ENCODE data around the gene HPCAL1.

The HPCAL1 gene

DNA sequence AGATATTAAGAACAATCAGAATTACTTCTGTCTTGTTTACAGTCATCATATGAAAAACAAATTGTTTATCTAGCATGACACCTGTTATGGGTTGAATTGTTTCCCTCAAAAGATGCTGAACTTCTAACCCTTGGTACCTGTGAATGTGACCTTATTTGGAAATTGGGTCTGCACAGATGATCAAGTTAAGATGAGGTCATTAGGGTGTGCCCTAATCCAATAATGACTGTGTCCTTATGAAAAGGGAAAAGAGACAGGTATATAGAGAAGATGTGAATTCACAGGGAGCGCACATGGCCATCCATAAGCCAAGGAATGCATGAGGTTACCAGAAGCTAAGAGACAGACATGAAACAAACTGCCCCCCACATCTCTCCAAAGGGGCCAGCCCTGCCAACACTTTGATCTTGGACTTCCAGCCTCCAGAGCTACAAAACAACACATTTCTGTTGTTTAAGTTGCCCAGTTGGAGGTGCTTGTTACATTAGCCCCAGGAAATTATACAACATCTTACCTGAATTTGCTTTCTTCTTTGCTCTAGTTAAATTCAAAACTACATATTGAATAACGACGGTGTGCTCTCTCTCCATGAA is 2.3 kb upstream of the HPCAL1 start:
- in situ Hi-C loops (cut with HindIII; ENCODE audit: low sequenced_read_pairs), result no loop called here

DNA sequence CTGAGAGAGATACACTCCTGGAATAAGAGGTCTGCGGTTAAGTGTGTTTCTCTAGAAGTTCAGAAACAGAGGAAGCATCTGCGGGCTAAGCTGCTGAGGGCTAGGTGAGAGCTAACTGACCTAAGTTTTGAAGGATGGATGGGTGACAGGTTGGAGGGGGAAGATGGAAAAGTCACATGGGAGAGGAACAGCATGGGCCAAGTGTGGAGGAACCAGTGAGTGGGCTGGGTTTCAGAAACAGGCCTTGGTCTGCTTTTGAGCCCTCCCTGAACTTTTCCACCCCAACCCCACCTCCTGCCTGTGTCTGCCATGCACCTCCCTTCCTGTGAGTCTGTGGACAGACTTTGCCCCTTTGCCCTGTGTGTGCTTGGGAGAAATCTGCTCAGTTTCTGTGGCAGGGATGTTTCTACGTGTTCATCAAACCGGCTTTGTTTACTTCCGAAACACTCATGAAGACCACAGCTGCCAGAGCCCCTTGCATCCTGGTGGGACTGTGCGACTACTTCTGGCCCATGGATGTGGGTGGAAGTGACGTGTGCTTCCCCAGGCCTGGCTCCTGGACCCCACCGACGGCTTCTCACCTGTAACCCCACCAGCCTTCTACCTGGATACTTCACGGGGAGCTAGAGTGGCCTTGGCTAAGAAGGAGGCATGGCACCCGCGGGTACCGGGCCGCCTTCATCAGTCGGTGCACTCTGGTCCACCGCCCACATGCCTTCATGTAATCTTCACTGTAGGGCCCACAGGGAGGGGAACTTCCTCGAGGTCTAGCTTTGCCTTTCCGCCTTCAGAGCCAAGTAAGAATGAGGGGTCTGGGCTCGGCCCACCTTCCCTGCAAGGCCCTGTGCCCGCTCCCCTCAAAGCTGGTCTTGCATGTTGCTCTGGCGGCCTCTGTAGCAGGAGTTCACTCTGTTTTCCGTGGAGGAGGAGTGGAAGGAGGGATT is 1.4 kb upstream of the HPCAL1 start:
- in situ Hi-C loops (cut with HindIII; ENCODE audit: low sequenced_read_pairs), result no loop called here

DNA sequence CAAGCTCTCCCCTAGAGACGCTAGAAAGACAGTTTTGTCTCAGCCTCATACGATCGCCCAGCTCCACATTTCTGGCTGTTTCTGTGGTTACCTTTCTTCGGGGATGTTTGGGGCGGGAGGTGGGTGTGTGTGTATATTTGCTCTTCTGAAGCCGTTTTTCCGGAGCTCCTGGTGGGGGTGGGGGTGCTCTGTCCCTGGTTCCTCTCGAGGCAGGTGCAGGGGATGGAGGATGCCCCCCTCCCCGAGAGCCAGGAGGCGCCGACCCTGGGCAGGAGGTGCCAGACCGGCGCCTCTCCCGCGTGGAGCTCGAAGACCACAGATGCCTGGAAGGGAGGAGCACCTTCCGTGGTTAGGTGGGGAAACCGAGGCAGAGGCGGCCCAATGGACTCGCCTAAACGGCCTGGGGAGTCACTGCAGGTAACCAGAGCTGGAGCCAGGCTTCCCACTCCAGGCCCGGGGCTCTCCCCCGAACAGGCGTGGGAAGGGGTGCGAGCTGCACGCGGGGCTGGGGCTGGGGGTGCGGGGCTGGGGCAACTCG is 694 bp upstream of the HPCAL1 start:
- in situ Hi-C loops (cut with HindIII; ENCODE audit: low sequenced_read_pairs), result no loop called here

DNA sequence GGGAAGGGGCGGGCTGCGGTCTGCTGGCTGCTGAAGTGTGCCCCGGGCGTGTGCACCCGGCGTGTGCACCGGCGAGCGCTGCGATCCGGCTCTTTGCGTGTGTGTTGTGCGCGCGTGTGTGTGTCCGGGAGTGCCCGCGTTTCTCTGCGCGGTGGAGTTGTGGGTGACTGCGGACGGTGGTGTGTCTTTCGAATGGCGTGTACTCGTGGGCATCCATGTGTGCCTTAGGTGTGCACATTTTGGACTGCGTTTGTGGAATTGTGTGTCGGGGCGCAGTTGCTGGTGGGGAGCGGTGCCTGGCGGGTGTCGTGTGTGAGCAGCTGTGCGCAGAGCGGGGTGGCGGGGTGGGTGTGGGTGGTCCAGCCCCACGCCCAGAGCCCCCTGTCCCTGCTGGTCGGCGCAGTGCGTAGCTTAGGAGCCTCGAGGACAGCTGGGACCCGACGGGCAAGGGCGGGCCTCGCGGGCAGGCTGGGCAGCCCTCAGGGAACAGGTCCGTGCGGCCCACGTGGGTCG is 533 bp downstream of the HPCAL1 start:
- in situ Hi-C loops (cut with HindIII; ENCODE audit: low sequenced_read_pairs), result no loop called here

DNA sequence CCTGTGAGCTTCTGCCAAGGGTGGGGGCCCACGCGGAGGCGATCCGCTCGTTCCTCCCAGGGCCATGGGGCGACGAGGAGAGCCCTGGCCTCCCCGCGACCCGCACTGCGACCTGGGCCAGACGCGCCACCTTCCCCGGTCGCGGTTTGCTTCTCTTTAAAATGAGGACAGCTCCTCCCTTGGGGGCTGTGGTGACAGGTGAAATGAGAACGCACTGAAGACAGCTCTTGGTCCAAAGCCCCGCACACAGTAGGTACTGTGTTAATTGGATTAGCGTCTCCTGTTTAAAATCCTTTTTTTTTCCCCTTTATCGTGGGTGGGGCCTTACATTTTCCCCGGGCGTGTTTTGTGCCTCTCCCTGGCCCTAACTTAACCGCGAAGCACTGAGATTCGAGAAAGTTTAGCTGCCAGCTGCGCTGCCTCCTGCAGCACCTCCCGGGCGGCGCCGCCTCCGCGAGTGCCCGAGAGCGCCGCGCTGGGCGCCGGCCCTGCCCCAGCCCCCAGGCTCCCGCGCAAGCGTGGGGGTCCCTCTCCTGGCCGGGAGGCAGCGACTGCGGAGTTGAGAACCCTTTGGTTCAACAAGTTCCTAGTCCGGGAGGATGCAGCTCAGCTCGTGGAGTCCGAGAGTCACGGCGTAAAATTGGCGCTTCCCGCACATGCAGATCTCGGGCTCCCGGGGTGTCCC is 1.1 kb downstream of the HPCAL1 start:
- in situ Hi-C loops (cut with HindIII; ENCODE audit: low sequenced_read_pairs), result no loop called here

DNA sequence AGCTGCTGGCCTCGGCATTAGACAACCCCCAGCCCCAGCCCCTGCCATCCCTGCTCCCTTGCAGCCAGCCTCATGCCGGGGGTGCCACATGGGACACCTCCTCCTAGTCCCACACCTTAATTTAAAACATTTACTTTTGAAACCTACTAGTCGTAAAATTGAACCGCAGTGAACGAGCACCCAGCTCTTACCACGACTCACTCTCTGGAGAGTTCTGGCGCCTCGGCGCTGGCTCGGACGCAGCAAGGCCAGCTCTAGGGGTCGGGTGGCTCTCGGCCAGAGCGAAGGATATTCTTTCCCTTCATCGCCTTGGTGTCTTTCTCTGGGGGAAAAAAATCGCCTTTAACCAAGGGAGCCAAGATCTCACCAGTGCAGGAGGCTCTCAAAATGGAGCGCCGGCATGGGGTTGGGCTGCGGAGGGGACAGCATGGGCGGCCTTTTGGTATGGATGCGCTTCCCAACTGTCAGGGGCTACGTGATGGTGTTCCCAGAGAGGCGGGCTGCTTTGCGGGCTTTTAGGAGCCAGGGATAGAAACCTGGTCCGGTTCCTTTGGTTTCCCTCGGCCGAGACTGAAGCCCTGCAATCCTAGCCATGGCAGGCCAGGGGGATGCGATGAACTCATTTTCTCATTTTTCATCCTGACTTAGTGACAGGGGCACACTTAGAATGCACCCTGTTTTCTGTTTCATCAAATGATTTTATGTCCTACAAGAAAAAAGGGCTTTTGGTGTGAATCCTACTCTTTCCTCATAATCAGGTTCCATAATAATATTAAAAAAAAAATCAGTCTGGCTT is 2.0 kb downstream of the HPCAL1 start:
- in situ Hi-C loops (cut with HindIII; ENCODE audit: low sequenced_read_pairs), result no loop called here

DNA sequence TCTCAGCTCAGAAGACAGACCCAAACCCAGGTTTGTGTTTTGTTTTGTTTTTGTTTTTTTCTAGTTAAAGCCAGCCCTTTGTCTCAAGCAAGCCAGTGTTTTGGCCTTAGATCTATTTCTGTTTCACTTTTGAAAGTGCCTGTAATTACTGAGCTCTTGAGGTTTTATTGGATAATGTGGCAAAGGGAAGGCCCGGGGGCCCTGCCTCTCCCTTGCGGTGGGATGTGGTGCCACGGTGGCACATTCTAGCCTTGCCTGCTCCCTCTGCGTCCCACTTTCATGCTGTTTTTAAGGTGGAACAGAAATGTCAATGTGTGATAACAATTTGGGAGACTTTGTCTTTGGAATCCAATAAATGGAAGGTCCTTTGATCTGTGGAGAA is 2.5 kb downstream of the HPCAL1 start:
- in situ Hi-C loops (cut with HindIII; ENCODE audit: low sequenced_read_pairs), result no loop called here

DNA sequence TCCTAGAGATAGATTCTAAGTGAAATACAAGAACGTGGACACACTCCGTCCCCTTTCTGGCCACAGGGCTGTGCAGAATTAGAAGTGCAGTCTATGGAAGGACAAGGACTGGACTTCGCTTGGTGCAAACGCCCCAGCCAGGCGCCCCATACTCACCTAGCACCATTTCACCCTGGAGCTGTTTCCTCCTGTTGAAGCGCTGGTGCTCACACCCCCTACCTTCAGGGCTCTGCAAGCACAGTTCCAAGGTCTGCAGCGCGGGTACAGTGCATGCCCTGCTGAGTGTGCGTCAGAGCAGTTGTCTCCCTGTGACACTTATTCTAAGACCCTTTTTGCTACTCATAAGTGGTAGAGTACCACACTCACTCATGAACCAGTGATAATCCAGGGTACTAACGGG is 3.0 kb downstream of the HPCAL1 start:
- in situ Hi-C loops (cut with HindIII; ENCODE audit: low sequenced_read_pairs), result no loop called here

DNA sequence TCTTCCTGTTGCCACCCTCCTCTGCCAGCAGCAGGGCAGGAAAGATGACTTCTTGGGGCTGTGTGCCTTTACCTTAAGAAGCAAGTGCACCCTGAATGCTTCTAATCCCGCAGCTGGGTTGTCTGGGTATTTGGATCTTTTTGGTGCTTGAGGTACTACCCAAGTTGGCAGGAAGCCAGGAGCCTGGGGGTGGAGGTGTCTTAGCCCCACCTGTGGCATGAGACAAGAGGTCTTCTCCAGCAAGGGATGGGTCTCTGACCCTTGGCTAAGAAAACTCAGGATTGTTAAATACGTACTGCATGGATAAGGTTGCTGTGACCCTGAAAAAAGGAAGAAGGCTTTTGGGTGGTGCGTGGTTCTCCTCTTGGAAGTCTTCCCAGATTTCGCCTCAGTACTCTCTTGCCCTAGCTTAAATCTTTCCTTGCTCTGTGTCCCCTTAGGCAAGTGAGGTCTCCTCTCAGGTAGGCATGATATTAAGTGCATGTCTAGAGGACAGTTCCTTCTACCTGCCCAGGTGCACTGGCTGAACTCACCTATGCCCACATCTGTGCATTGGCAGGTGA is 4.3 kb downstream of the HPCAL1 start:
- in situ Hi-C loops (cut with HindIII; ENCODE audit: low sequenced_read_pairs), result no loop called here

DNA sequence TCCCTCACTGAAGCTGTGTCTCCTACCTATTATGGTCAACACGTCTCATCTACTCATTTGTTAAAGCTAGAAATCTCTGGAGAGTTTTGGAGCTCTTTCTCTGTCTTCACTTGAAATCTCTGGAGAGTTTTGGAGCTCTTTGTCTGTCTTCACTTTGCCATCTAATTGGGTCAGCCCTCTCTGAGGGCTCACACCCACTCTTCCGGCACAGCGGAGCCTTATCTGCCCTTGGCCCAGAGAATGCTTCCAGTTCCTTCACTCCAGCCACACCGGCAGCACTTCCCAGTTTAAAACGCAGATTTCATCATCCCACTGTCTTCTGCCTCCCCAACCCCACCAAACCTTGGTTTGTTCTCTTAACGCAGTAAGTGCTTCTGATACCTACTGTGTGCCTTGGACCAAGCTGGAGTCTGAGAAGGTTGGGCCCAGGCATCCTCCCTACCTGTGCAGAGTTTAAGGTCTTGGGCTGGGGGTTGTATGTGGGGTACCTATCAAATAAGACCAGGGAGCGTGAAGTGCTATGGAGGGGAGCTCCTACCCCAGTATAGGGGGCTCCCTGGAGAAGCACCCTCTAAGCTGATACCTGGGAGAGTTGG is 5.0 kb downstream of the HPCAL1 start:
- in situ Hi-C loops (cut with HindIII; ENCODE audit: low sequenced_read_pairs), result no loop called here

DNA sequence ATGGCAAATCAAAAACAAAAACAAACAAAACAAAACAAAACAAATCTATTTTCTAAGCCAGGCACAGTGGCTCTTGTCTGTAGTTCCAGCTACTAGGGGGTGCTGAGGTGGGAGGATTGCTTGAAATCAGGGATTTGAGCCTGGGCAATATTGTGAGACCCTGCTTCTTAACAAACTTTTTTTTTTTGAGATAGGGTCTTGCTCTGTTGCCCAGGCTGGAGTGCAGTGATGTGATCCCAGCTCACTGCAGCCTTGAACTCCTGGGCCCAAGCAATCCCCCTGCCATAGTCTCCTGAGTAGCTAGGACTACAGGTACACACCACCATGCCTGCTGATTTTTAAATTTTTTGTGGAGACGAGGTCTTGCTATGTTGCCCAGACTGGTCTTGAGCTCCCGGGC is 6.2 kb downstream of the HPCAL1 start:
- in situ Hi-C loops (cut with HindIII; ENCODE audit: low sequenced_read_pairs), result no loop called here

DNA sequence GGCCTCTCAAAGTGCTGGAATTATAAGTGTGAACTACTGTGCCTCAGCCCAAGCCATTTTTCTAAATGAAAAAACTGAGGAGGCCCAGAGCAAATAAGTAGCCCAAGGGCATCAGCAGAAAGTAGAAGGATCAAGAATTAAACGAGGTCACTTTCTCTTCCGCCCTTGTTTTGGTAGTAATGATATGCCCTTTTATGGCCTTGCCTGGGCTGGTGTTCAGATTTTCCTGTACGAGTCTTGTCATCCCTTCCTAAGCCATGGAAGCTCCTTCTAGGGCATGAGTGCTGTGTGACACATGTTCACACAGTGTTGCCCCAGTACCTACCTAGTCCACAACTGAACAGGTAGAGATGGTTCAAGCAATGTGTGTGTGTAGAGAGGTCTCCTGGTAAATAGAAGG is 6.6 kb downstream of the HPCAL1 start:
- in situ Hi-C loops (cut with HindIII; ENCODE audit: low sequenced_read_pairs), result no loop called here

DNA sequence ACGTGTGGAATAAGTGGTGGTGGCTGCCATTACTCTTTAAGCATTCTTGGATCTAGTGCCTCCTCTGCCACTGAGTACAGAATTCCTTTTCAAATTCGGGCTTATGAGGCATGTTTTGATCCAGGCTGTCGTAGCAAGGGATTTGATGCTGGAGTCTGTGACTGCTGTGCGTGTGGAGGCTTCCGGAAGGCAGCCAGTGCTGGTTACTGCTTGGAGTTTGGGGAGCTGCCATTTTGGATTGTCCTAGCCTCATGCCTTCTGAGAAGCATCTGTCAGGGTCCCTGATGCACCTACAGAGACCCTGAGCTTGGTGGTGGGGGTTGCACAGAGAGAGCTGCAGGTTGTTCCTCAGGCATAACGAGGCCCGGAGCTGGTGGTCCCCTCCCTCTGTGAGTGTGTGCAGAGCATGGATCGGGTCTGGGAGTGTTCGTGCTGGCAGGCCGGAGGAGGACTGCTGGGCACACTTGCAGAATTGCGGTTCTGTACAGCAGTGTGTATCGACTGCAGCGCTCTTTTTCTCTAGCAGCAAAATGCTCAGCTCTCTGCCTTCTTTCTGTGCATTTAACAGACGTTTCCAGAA is 7.7 kb downstream of the HPCAL1 start:
- in situ Hi-C loops (cut with HindIII; ENCODE audit: low sequenced_read_pairs), result no loop called here

DNA sequence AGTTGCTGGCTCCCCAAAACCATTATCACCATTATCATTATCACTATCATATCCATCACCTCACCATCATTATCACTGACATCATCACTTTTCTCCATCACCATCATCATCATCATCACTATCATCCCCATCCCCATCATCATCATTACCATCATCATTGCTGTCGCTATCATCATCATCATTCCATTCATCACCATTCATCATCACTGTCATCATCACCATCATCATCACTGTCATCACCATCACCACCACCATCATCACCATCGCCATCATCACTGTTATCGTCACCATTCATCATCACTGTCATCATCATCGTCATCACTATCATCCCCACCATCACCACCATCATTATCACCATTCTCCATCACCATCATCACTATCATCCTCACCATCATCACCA is 9.0 kb downstream of the HPCAL1 start:
- in situ Hi-C loops (cut with HindIII; ENCODE audit: low sequenced_read_pairs), result no loop called here

DNA sequence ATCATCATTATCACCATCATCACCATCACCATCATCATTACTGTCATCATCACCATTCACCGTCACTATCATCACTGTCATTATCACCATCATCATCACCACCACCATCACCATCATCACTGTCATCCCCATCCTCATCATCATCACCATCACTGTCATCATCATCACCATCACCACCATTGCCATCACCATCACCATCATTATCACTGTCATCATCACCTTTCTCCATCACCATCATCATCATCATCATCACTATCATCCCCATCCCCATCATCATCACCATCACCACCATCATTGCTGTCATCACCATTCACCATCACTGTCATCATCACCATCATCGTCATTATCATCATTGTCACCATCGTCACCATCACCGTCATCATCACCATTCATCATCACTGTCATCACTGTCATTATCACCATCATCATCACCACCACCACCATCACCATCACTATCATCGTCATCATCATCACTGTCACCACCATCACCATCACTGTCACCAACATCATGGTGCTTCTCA is 9.8 kb downstream of the HPCAL1 start:
- in situ Hi-C loops (cut with HindIII; ENCODE audit: low sequenced_read_pairs), result no loop called here

DNA sequence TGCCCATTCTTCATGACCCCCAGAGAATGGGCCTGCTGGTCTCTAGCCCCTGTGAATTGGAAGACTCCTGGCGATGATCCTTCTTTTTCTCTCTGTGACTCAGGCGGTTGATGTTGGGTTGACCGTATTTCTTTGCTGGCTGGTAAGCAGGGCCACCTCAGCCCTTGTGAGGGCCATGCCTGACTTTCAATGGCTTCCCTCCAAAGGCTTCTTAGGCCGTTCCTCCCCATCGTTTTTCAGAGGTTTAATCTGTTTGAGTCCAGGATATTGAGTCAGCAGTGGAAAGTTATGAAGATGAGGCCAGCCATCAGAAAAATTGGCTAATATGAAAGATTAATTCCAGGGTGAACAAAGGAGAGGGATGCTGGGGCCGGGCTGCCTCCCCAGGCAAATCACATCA is 13.6 kb downstream of the HPCAL1 start:
- in situ Hi-C loops (cut with HindIII; ENCODE audit: low sequenced_read_pairs), result no loop called here

DNA sequence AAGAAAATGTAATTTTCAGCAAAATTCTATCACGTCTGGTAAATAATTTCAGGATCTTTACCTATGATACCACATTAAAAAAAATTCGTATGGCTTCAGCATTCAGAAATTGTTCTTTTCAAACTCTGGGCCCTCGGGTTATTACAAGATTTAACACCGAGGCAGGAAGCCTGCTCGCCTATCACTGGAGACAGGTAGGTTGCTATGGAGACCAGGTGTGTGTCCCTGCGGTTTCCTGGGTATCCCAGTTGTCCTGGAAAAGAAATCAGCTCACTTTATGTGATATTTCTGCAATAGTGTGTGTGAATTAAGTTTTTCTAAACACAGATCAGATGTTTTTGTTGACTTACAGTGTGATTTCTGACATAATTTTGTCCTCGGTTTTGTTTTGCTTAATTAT is 14.2 kb downstream of the HPCAL1 start:
- in situ Hi-C loops (cut with HindIII; ENCODE audit: low sequenced_read_pairs), result no loop called here

DNA sequence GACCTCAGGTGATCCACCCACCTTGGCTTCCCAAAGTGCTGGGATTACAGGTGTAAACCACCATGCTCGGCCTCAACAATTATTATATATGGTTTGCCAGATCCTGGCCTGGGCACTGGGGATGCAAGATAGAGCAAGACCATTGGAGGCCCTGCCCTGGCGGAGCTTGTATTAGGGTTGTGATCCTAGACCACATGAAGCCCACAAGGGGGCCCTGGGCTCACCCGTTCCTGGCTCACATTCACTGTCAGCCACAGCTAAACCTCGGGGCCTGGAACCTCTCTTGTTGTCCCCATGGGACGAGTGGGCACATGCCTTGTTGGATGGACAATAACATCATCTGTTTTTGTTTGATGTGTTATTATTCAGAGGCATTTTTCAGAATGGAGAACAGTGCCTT is 14.9 kb downstream of the HPCAL1 start:
- in situ Hi-C loops (cut with HindIII; ENCODE audit: low sequenced_read_pairs), result no loop called here

DNA sequence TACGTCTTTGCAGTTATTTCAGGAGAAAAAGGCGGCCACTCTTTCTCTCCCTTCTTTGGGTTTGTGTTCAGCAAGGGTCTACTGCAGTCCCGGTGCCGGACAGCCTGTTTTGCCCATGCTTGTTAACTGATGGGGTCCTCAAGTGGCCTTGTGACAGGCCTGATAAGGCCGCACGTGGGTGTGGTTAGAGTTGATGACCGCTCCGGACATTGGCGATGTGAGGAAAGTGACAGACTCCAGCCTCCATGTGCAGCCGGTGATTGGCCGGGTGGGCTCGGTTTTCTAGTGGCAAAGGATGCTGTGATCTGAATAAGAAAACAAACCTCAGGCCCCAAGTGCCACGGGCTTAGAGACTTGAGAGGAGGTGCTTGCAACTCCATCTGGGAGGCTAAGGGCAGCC is 15.6 kb downstream of the HPCAL1 start:
- in situ Hi-C loops (cut with HindIII; ENCODE audit: low sequenced_read_pairs), result no loop called here
